ENCODE data around the gene UBA3.
A peak's percentile ranks its signal among the peaks of the same experiment; 100 is the strongest.

The UBA3 gene

GRCh38 chr3:69087030-69087791, 7.0 kb upstream of the UBA3 start:
- Histone ChIP-seq H3K27me3 (ENCODE audit: control insufficient read depth in 1 of 2, insufficient read depth in 2 of 2, low read length in 2 of 2) (no peaks in the 10 kb centered on the region), H3K36me3 (ENCODE audit: control insufficient read depth in 2 of 2, insufficient read depth in 2 of 2, low read length in 2 of 2) (peaks cover 0 to 4% of the 10 kb centered on the region in 2 donors), H3K9me3 (ENCODE audit: control insufficient read depth in 2 of 2, low read length in 2 of 2) (no peaks in the 10 kb centered on the region), H3K27ac (ENCODE audit: low read length) (peak overlapping the region; percentile 53), H3K9ac (ENCODE audit: low read length in 2 of 2) (peak overlapping the region in 1 of 2 donors; percentile 47), H3K4me3 (ENCODE audit: low read length in 2 of 2) (peak overlapping the region; percentile 42 to 99), H3K4me1 (ENCODE audit: control insufficient read depth, insufficient read depth, low read length) (peaks cover 63% of the 10 kb centered on the region)

GRCh38 chr3:69085833-69086722, 5.9 kb upstream of the UBA3 start:
- Histone ChIP-seq H3K27me3 (ENCODE audit: control insufficient read depth in 1 of 2, insufficient read depth in 2 of 2, low read length in 2 of 2) (no peaks in the 10 kb centered on the region), H3K27ac (ENCODE audit: low read length) (peak overlapping the region; percentile 88), H3K4me3 (ENCODE audit: low read length in 2 of 2) (peak overlapping the region; percentile 96 to 99), H3K4me1 (ENCODE audit: control insufficient read depth, insufficient read depth, low read length) (peaks cover 60% of the 10 kb centered on the region), H3K36me3 (ENCODE audit: control insufficient read depth in 2 of 2, insufficient read depth in 2 of 2, low read length in 2 of 2) (peaks cover 0 to 4% of the 10 kb centered on the region in 2 donors), H3K9ac (ENCODE audit: low read length in 2 of 2) (peak overlapping the region; percentile 87 to 92), H3K9me3 (ENCODE audit: control insufficient read depth in 2 of 2, low read length in 2 of 2) (no peaks in the 10 kb centered on the region)

GRCh38 chr3:69085168-69085832, 5.1 kb upstream of the UBA3 start:
- peak overlapping the region; percentile 87 to 92 for H3K9ac ChIP-seq (ENCODE audit: low read length in 2 of 2)
- H3K27ac ChIP-seq (ENCODE audit: low read length): peak overlapping the region; percentile 88
- no peaks in the 10 kb centered on the region for H3K27me3 ChIP-seq (ENCODE audit: control insufficient read depth in 1 of 2, insufficient read depth in 2 of 2, low read length in 2 of 2)
- peak overlapping the region; percentile 96 to 99 for H3K4me3 ChIP-seq (ENCODE audit: low read length in 2 of 2)
- peaks cover 0 to 4% of the 10 kb centered on the region in 2 donors for H3K36me3 ChIP-seq (ENCODE audit: control insufficient read depth in 2 of 2, insufficient read depth in 2 of 2, low read length in 2 of 2)
- H3K4me1 ChIP-seq (ENCODE audit: control insufficient read depth, insufficient read depth, low read length): peaks cover 56% of the 10 kb centered on the region
- H3K9me3 ChIP-seq (ENCODE audit: control insufficient read depth in 2 of 2, low read length in 2 of 2): no peaks in the 10 kb centered on the region

GRCh38 chr3:69084326-69085167, 4.4 kb upstream of the UBA3 start, which contains the start of gene ARL6IP5:
ARL6IP5 (plus strand) TSS chr3:69084937; CDS start chr3:69085048, 111 bp downstream.
- no peaks in the 10 kb centered on the region for H3K9me3 ChIP-seq (ENCODE audit: control insufficient read depth in 2 of 2, low read length in 2 of 2)
- H3K27ac ChIP-seq (ENCODE audit: low read length): peak within 1 kb of the TSS; percentile 88
- H3K36me3 ChIP-seq (ENCODE audit: control insufficient read depth in 2 of 2, insufficient read depth in 2 of 2, low read length in 2 of 2): peaks cover 0 to 4% of the 10 kb centered on the region in 2 donors
- no peaks in the 10 kb centered on the region for H3K27me3 ChIP-seq (ENCODE audit: control insufficient read depth in 1 of 2, insufficient read depth in 2 of 2, low read length in 2 of 2)
- peaks cover 50% of the 10 kb centered on the region for H3K4me1 ChIP-seq (ENCODE audit: control insufficient read depth, insufficient read depth, low read length)
- H3K9ac ChIP-seq (ENCODE audit: low read length in 2 of 2): peak within 1 kb of the TSS; percentile 87 to 92
- H3K4me3 ChIP-seq (ENCODE audit: low read length in 2 of 2): peak within 1 kb of the TSS; percentile 96 to 99

- H3K9me3 ChIP-seq (ENCODE audit: control insufficient read depth in 2 of 2, low read length in 2 of 2): no peaks in the 10 kb centered on the region
- H3K4me3 ChIP-seq (ENCODE audit: low read length in 2 of 2): no peak overlapping the region
- no peak overlapping the region for H3K9ac ChIP-seq (ENCODE audit: low read length in 2 of 2)
- peaks cover 40% of the 10 kb centered on the region for H3K4me1 ChIP-seq (ENCODE audit: control insufficient read depth, insufficient read depth, low read length)
- H3K36me3 ChIP-seq (ENCODE audit: control insufficient read depth in 2 of 2, insufficient read depth in 2 of 2, low read length in 2 of 2): no peaks in the 10 kb centered on the region
- H3K27me3 ChIP-seq (ENCODE audit: control insufficient read depth in 1 of 2, insufficient read depth in 2 of 2, low read length in 2 of 2): no peaks in the 10 kb centered on the region
- H3K27ac ChIP-seq (ENCODE audit: low read length): no peak overlapping the region
Observed at GRCh38 chr3:69082805-69083204, 2.6 kb upstream of the UBA3 start.

GRCh38 chr3:69082361-69082760, 2.2 kb upstream of the UBA3 start:
- Histone ChIP-seq H3K9me3 (ENCODE audit: control insufficient read depth in 2 of 2, low read length in 2 of 2) (no peaks in the 10 kb centered on the region), H3K27ac (ENCODE audit: low read length) (no peak overlapping the region), H3K4me1 (ENCODE audit: control insufficient read depth, insufficient read depth, low read length) (peaks cover 38% of the 10 kb centered on the region), H3K9ac (ENCODE audit: low read length in 2 of 2) (no peak overlapping the region), H3K27me3 (ENCODE audit: control insufficient read depth in 1 of 2, insufficient read depth in 2 of 2, low read length in 2 of 2) (no peaks in the 10 kb centered on the region), H3K36me3 (ENCODE audit: control insufficient read depth in 2 of 2, insufficient read depth in 2 of 2, low read length in 2 of 2) (no peaks in the 10 kb centered on the region), H3K4me3 (ENCODE audit: low read length in 2 of 2) (no peak overlapping the region)

GRCh38 chr3:69081583-69082262, 1.6 kb upstream of the UBA3 start:
- H3K4me3 ChIP-seq (ENCODE audit: low read length in 2 of 2): no peak overlapping the region
- peaks cover 32% of the 10 kb centered on the region for H3K4me1 ChIP-seq (ENCODE audit: control insufficient read depth, insufficient read depth, low read length)

GRCh38 chr3:69079269-69080159, 651 bp downstream of the UBA3 start:
- peaks cover 21% of the 10 kb centered on the region for H3K4me1 ChIP-seq (ENCODE audit: control insufficient read depth, insufficient read depth, low read length)
- H3K4me3 ChIP-seq (ENCODE audit: low read length in 2 of 2): peak overlapping the region; percentile 74 to 82
- no peaks in the 10 kb centered on the region for H3K9me3 ChIP-seq (ENCODE audit: control insufficient read depth in 2 of 2, low read length in 2 of 2)
- H3K9ac ChIP-seq (ENCODE audit: low read length in 2 of 2): peak overlapping the region; percentile 69 to 75
- no peak overlapping the region for H3K27ac ChIP-seq (ENCODE audit: low read length)
- no peaks in the 10 kb centered on the region for H3K36me3 ChIP-seq (ENCODE audit: control insufficient read depth in 2 of 2, insufficient read depth in 2 of 2, low read length in 2 of 2)
- no peaks in the 10 kb centered on the region for H3K27me3 ChIP-seq (ENCODE audit: control insufficient read depth in 1 of 2, insufficient read depth in 2 of 2, low read length in 2 of 2)

More at GRCh38 chr3:69081583-69082262, 1.6 kb upstream of the UBA3 start:
- Histone ChIP-seq H3K36me3 (ENCODE audit: control insufficient read depth in 2 of 2, insufficient read depth in 2 of 2, low read length in 2 of 2) (no peaks in the 10 kb centered on the region), H3K9me3 (ENCODE audit: control insufficient read depth in 2 of 2, low read length in 2 of 2) (no peaks in the 10 kb centered on the region), H3K27me3 (ENCODE audit: control insufficient read depth in 1 of 2, insufficient read depth in 2 of 2, low read length in 2 of 2) (no peaks in the 10 kb centered on the region), H3K27ac (ENCODE audit: low read length) (no peak overlapping the region), H3K9ac (ENCODE audit: low read length in 2 of 2) (no peak overlapping the region)

- H3K9me3 ChIP-seq (ENCODE audit: control insufficient read depth in 2 of 2, low read length in 2 of 2): no peaks in the 10 kb centered on the region
- no peaks in the 10 kb centered on the region for H3K27me3 ChIP-seq (ENCODE audit: control insufficient read depth in 1 of 2, insufficient read depth in 2 of 2, low read length in 2 of 2)
- H3K36me3 ChIP-seq (ENCODE audit: control insufficient read depth in 2 of 2, insufficient read depth in 2 of 2, low read length in 2 of 2): peaks cover 7 to 23% of the 10 kb centered on the region in 2 donors
- H3K9ac ChIP-seq (ENCODE audit: low read length in 2 of 2): no peak overlapping the region
- no peak overlapping the region for H3K4me3 ChIP-seq (ENCODE audit: low read length in 2 of 2)
- H3K27ac ChIP-seq (ENCODE audit: low read length): no peak overlapping the region
- H3K4me1 ChIP-seq (ENCODE audit: control insufficient read depth, insufficient read depth, low read length): no peaks in the 10 kb centered on the region
Observed at GRCh38 chr3:69072928-69073327, 7.2 kb downstream of the UBA3 start.
